Endothelial cell of umbilical vein (primary cell): ENCODE measurements around the gene RAD9A. TPM values are rescaled to one million over a fixed set of nuclear protein-coding genes. Genes with fewer than 3 reads are reported as not detected.

Experiments
- BruUV-seq: library from RNA; stranded (reverse); fragments of 400-500 nt; replicated peaks from 2 replicates; lab custom pipeline; 2021; lab: Mats Ljungman, UMichigan
- CTCF ChIA-PET: fragments of 300-600, 350-600 bp; sonication (Branson Sonifier 250); formaldehyde crosslinking; loops from one replicate; lab custom pipeline; 2021; ENCODE audit warnings: antibody characterized with exemption, inconsistent platforms; lab: Charles Lee
- POLR2A ChIA-PET: fragments of 300-600, 350-600 bp; sonication (Branson Sonifier 250); formaldehyde crosslinking; loops from one replicate; lab custom pipeline; 2021; ENCODE audit warnings: antibody characterized with exemption, inconsistent platforms; lab: Charles Lee
- DNase-seq: peaks from one replicate; pipeline ENCODE4 v3.0.0-alpha.2; 2011; ENCODE audit warnings: low read depth, low spot score
- FAIRE-seq: peaks from 2 replicates; lab custom pipeline; 2011; peaks lifted over from hg19 to GRCh38; lab: Jason Lieb, UNC
- H2AFZ ChIP-seq: 2 replicates; pipeline ENCODE4 v1.6.0; 2012; ENCODE audit warnings: low read depth, low read length, control low read depth, inconsistent platforms
- H3K27ac ChIP-seq: 2 replicates; pipeline ENCODE4 v1.5.1; 2011; ENCODE audit warnings: low read depth, mild to moderate bottlenecking, control low read depth, low read length, moderate library complexity; ENCODE audit not compliant: insufficient read depth
- H3K27me3 ChIP-seq, 2 experiments: 2 replicates each; pipeline versions ENCODE4 v1.6.0 to v1.6.1; 2011; ENCODE audit warnings: low read length in 2 of 2, mixed read lengths in 1 of 2; ENCODE audit not compliant: control insufficient read depth in 2 of 2, insufficient read depth in 2 of 2
- H3K36me3 ChIP-seq, 2 experiments: 2 replicates in 1 of 2; 3 replicates in 1 of 2; pipeline ENCODE4 v1.5.1; 2011; ENCODE audit warnings: low read length in 2 of 2, mild to moderate bottlenecking in 1 of 2, moderate library complexity in 1 of 2; ENCODE audit not compliant: control insufficient read depth in 2 of 2, insufficient read depth in 2 of 2; ENCODE audit errors: extremely low read depth in 1 of 2
- H3K4me1 ChIP-seq: 3 replicates; pipeline ENCODE4 v1.5.1; 2011; ENCODE audit warnings: mild to moderate bottlenecking, low read length; ENCODE audit not compliant: control insufficient read depth, insufficient read depth; ENCODE audit errors: extremely low read depth
- H3K4me2 ChIP-seq: 2 replicates; pipeline ENCODE4 v1.6.1; 2011; ENCODE audit warnings: low read length, control low read depth, mixed read lengths; ENCODE audit not compliant: insufficient read depth
- H3K4me3 ChIP-seq, 3 experiments: fragments of 200-600 bp in 1 of 3; sonication (generic), shearing (Covaris generic) in 1 of 3; replicated peaks in 1 of 3; 2 replicates each; pipeline ENCODE4 v1.5.1; 2011 to 2016; ENCODE audit warnings: control low read depth in 3 of 3, low read length in 3 of 3, mild to moderate bottlenecking in 2 of 3, inconsistent platforms in 1 of 3, low read depth in 1 of 3, moderate library complexity in 1 of 3; ENCODE audit not compliant: insufficient read depth in 1 of 3
- H3K79me2 ChIP-seq: 2 replicates; pipeline ENCODE4 v1.6.0; 2012; ENCODE audit warnings: low read length, inconsistent platforms; ENCODE audit not compliant: control insufficient read depth, insufficient read depth
- H3K9ac ChIP-seq: replicated peaks from 2 replicates; pipeline ENCODE3; 2011; ENCODE audit warnings: low read length, control low read depth; ENCODE audit not compliant: insufficient read depth; ENCODE audit errors: extremely low read depth
- H3K9me1 ChIP-seq: replicated peaks from 3 replicates; pipeline ENCODE4 v1.6.0; 2011; ENCODE audit warnings: mild to moderate bottlenecking, low read length; ENCODE audit not compliant: control insufficient read depth, insufficient read depth; ENCODE audit errors: extremely low read depth
- H3K9me3 ChIP-seq: replicated peaks from 2 replicates; pipeline ENCODE4 v1.5.1; 2012; ENCODE audit warnings: low read length, inconsistent platforms; ENCODE audit not compliant: control insufficient read depth, insufficient read depth
- H4K20me1 ChIP-seq: replicated peaks from 2 replicates; pipeline ENCODE3; 2011; ENCODE audit warnings: mild to moderate bottlenecking, low read length; ENCODE audit not compliant: control insufficient read depth, insufficient read depth; ENCODE audit errors: extremely low read depth
- EZH2 ChIP-seq: IDR thresholded peaks from 2 replicates; pipeline ENCODE4 v1.6.1; 2012; ENCODE audit warnings: borderline replicate concordance, low read depth, mild to moderate bottlenecking, moderate library complexity, low read length, inconsistent platforms; ENCODE audit not compliant: severe bottlenecking
- FOS ChIP-seq: IDR thresholded peaks from 2 replicates; pipeline ENCODE4 v1.6.1; 2011; ENCODE audit warnings: mild to moderate bottlenecking, low read length, moderate library complexity, borderline replicate concordance; ENCODE audit not compliant: insufficient read depth
- GATA2 ChIP-seq: IDR thresholded peaks from 2 replicates; pipeline ENCODE4 v1.7.0; 2011; ENCODE audit warnings: low read depth, mild to moderate bottlenecking, moderate library complexity, mixed read lengths, low read length; ENCODE audit not compliant: insufficient read length, insufficient read depth
- JUN ChIP-seq: IDR thresholded peaks from 2 replicates; pipeline ENCODE4 v1.6.1; 2011; ENCODE audit warnings: borderline replicate concordance, low read depth; ENCODE audit not compliant: insufficient read length, insufficient read depth
- MYC ChIP-seq: IDR thresholded peaks from one replicate; pipeline ENCODE4 v1.6.1; 2011; ENCODE audit warnings: mild to moderate bottlenecking, low read depth, low read length
- POLR2A ChIP-seq: IDR thresholded peaks from 2 replicates; pipeline ENCODE4 v1.6.1; 2012; ENCODE audit warnings: low read depth, mild to moderate bottlenecking, control low read depth, low read length
- POLR2AphosphoS5 ChIP-seq: IDR thresholded peaks from 2 replicates; pipeline ENCODE4 v1.6.1; 2012; ENCODE audit warnings: low read depth, mild to moderate bottlenecking, control low read depth, low read length, moderate library complexity; ENCODE audit not compliant: insufficient read depth
- dilution Hi-C: fragments of 300-500 bp; cut with MboI; formaldehyde crosslinking; loops from one replicate; pipeline ENCODE4 v1.15.0; 2019; ENCODE audit warnings: low sequenced_read_pairs; ENCODE audit not compliant: extremely low pct_ligation_motif_present
- intact Hi-C: fragments of 100-400 bp; cut with micrococcal nuclease; formaldehyde crosslinking; loops from one replicate; pipeline ENCODE4 v1.10.0; 2022
- polyA plus RNA-seq, 4 experiments: library from polyadenylated mRNA; depleted of rRNA in 3 of 4; stranded (reverse) in 3 of 4; unstranded in 1 of 4; fragments of >200 nt; gene quantifications; 2 replicates each; pipeline versions ENCODE4 v1.2.1 to v1.2.3, GENCODE V29; 2011 to 2012; ENCODE audit warnings: missing spikeins in 1 of 4
- total RNA-seq: library from RNA; stranded (reverse); gene quantifications from 2 replicates; pipeline ENCODE4 v1.2.3, GENCODE V29; 2021
- TF ChIP-seq, protein P1 (sequence below): IDR thresholded peaks from 2 replicates; pipeline ENCODE4 v1.6.1; 2011; ENCODE audit not compliant: insufficient read depth, insufficient read length
- TF ChIP-seq, protein P2 (sequence below), 2 donors: IDR thresholded peaks; 1 replicate in 1 of 2; 2 replicates in 1 of 2; pipeline ENCODE4 v1.5.1; 2011; ENCODE audit warnings: low read length in 2 of 2, mild to moderate bottlenecking in 2 of 2, moderate library complexity in 2 of 2, control low read depth in 1 of 2, inconsistent platforms in 1 of 2, low read depth in 1 of 2; ENCODE audit not compliant: insufficient read depth in 1 of 2; ENCODE audit errors: extremely low read depth in 1 of 2

RAD9A gene
- total and polyA plus RNA-seq, 2 donors (not counting 3 experiments of a cell fraction or from before 2014, with no cell fraction given), result 18.4 to 22.2 TPM

DNA sequence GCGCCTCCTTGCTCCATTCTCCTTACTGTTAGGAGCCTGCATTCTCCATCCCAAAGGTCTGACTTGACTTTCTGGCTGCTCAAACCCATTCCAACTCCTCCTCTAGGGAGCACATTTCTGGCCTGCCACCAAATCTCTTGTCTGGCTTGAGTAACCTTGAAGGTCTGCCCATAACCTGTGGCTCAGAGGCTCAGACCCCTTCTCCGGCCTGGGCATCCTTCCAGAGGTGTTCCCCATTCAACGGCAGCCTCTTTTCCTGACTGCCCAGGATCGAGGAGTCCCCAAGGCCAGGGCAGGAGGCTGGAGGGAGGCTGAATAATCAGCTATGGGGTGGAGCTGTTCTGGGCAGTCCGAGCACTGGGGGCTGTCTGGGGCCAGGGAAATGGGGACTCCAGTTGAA, 2.2 kb downstream of the RAD9A start:
- Histone ChIP-seq H3K4me2 (no peak overlapping the region), H4K20me1 (no peaks in the 10 kb centered on the region), H3K4me1 (peaks cover 15% of the 10 kb centered on the region), H3K9me3 (no peaks in the 10 kb centered on the region), H3K27ac (no peak overlapping the region), H3K79me2 (peaks cover 4% of the 10 kb centered on the region), H3K9me1 (no peaks in the 10 kb centered on the region), H3K4me3 (no peak overlapping the region), H3K9ac (no peak overlapping the region), H3K36me3 (peaks cover 6 to 21% of the 10 kb centered on the region in 2 experiments), H2AFZ (no peak overlapping the region), H3K27me3 (no peaks in the 10 kb centered on the region)
- BruUV-seq, result no TSS peak
- dilution Hi-C loops, result no loop called here
- DNase-seq (no peak), FAIRE-seq (no peak)
- no peak for TF ChIP-seq JUN
- TF ChIP-seq POLR2A, result no peak
- TF ChIP-seq, protein P1, sequence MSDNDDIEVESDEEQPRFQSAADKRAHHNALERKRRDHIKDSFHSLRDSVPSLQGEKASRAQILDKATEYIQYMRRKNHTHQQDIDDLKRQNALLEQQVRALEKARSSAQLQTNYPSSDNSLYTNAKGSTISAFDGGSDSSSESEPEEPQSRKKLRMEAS, result no peak
- no peak for TF ChIP-seq FOS
- TF ChIP-seq, protein P2, sequence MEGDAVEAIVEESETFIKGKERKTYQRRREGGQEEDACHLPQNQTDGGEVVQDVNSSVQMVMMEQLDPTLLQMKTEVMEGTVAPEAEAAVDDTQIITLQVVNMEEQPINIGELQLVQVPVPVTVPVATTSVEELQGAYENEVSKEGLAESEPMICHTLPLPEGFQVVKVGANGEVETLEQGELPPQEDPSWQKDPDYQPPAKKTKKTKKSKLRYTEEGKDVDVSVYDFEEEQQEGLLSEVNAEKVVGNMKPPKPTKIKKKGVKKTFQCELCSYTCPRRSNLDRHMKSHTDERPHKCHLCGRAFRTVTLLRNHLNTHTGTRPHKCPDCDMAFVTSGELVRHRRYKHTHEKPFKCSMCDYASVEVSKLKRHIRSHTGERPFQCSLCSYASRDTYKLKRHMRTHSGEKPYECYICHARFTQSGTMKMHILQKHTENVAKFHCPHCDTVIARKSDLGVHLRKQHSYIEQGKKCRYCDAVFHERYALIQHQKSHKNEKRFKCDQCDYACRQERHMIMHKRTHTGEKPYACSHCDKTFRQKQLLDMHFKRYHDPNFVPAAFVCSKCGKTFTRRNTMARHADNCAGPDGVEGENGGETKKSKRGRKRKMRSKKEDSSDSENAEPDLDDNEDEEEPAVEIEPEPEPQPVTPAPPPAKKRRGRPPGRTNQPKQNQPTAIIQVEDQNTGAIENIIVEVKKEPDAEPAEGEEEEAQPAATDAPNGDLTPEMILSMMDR (IDR thresholded peaks at IDR 0.05; ENCODE audit: extremely low read depth in 1 of 2, insufficient read depth in 1 of 2, low read depth in 1 of 2, low read length in 2 of 2), result no peak
- no peak for TF ChIP-seq EZH2
- TF ChIP-seq GATA2, result no peak
- TF ChIP-seq MYC, result no peak
- TF ChIP-seq POLR2AphosphoS5, result no peak
- POLR2A ChIA-PET, result no interaction called here
- intact Hi-C loops, result no loop called here
- CTCF ChIA-PET, result interaction anchor here (1.5 kb wide), 1 partner anchor 12 kb away, joined by 6 read pairs; no protein-coding TSS in a partner anchor
